HG03354 (cell line): ENCODE measurements around the gene NKIRAS1.

Experiments used
- ATAC-seq: cut with Tn5 transposase; IDR thresholded peaks from one replicate; pipeline ENCODE4 v1.9.1; 2021; ENCODE audit warnings: mild to moderate bottlenecking; ENCODE audit not compliant: unreplicated experiment, poor library complexity, severe bottlenecking

NKIRAS1 gene

DNA sequence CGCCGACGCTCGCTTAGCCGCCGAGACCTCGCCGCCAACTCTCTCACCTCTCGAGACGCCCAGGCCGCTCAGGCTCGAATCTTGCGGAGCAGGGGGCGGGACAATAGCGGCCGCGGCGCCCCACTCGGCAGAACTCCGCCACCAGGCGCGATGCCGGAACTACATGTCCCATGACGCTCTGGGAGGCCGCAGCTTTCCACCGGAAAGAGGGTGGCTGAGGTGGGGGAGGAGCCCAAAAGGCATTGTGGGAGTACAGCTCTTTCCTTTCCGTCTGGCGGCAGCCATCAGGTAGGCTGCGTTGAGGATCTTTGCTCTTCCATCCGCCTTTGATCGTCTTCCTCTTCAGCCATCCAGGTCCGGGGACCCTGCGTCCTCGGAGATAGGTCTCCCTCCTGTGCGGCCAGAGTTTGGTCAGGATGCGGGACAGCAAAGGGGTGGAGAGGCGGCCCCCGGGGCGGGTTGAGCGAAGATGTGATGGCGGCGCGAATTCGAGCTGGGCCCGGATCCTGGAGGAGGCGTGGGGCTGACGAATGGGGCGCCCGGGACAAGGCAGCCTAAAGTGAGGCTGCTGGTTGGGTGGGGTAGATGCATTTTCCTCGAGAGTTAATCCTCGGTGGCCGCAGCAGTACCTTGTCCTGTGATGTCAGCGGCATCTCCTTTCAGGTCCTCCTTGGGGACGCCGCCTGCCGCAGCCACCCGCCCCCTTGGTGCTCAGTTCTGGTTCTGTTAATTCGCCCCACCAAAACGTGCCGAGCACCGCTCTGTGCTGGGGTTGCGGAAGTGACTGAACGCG lies at the start of gene NKIRAS1, which contains the start of gene RPL15:
Gene NKIRAS1, minus strand, starts transcription at position 105 of the 793 bp plus-strand sequence. CDS start 6,086 bp downstream, outside the sequence.
Gene RPL15, plus strand, starts transcription at position 247 of the 793 bp plus-strand sequence. CDS start 728 bp downstream, outside the sequence.
- ATAC-seq = peak; percentile 94

DNA sequence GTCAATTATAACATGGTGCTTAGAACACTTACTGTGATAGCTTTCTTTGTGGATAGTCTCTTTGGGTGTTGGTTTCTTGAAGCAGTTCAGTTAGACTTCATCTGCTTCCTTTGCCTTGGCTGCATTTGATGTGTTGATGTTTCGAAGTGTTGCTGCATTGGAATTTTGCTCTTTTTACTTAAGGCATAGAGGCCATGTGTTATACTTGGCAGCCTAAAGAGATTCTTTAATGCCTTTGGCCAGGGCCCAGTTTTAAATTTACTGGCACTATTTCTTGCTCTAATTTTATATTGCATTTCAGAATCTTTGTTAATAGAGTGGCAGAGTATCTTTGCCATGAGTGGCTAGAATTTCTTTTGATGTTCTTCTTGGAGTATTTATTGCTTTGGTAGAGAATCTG lies 49.5 kb upstream of the NKIRAS1 start:
- ATAC-seq = no peak

GRCh38 chr3:23964537-23965235 lies 47.9 kb upstream of the NKIRAS1 start:
- ATAC-seq = no peak

DNA sequence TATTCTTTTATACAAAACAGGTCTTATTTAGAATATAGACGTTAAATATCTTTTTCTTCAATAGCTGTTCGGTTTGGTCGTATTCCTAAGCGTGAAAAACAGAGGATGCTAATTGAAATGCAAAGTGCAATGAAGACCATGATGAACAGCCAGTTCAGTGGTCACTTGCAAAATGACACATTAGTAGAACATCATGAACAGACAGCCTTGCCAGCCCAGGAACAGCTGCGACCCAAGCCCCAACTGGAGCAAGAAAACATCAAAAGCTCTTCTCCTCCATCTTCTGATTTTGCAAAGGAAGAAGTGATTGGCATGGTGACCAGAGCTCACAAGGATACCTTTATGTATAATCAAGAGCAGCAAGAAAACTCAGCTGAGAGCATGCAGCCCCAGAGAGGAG lies 45.1 kb upstream of the NKIRAS1 start:
- ATAC-seq = no peak

GRCh38 chr3:23961066-23961465 lies 44.3 kb upstream of the NKIRAS1 start:
- ATAC-seq = no peak

DNA sequence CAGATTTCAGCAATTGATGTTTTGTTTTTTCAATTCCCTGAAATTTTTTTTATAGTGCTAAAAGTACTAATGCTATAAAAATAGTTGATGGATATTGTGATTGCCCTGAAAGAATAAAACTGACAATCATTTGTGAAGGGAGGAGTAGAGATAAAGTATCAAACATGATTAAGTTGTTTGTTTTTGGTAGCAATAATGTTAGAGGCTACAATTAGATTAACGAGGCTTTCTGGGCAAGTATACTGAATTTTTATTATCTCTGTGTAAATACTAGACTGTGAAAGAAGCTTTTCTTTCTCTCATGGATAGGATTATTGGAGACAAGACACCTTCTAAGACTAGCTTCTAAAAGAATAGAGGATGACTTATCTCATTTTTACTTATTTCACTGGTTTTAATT lies 43.9 kb upstream of the NKIRAS1 start:
- no peak for ATAC-seq

- no peak for ATAC-seq
Observed at GRCh38 chr3:23959135-23959900, 42.5 kb upstream of the NKIRAS1 start.

DNA sequence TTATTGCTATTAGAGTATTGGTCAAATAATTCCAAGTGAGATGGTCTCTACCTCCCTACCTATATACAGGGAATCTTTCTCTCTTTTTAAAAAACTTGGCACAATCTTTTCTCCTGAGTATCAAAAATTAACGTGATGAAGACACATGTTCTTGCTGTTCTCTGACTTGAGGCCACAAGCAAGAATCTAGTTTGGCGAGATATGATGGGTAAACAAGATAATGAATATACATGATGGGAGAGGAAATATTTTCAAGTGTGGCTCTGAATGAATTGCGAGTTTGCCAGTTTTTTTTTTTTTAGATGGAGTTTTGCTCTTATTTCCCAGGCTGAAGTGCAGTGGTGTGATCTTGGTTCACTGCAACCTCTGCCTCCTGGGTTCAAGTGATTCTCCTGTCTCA lies 39.9 kb upstream of the NKIRAS1 start:
- ATAC-seq = no peak

- no peak for ATAC-seq
Observed at GRCh38 chr3:23954144-23954543, 37.4 kb upstream of the NKIRAS1 start.

GRCh38 chr3:23953523-23953922 lies 36.7 kb upstream of the NKIRAS1 start:
- no peak for ATAC-seq

GRCh38 chr3:23952646-23953045 lies 35.9 kb upstream of the NKIRAS1 start:
- peak; percentile 59 for ATAC-seq

DNA sequence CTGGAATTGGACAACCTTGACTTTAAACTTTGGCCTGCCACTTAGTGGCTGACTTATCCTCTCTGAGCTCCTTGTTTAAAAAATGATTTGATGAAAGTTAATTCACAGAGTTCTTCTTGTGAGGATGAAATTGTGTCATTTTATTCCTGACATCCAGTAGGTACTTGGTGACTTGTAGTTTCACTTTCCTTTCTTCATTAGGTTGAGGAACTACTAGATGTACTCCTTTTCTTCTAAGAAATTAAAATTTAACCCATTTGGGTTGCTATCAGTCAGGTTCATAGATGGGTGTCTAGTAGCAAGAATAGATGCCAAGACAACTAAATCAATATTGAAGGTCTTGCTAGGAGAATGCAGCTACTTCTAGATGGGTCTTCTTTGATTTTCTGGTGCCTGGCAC lies 33.5 kb upstream of the NKIRAS1 start:
- peak; percentile 40 for ATAC-seq

DNA sequence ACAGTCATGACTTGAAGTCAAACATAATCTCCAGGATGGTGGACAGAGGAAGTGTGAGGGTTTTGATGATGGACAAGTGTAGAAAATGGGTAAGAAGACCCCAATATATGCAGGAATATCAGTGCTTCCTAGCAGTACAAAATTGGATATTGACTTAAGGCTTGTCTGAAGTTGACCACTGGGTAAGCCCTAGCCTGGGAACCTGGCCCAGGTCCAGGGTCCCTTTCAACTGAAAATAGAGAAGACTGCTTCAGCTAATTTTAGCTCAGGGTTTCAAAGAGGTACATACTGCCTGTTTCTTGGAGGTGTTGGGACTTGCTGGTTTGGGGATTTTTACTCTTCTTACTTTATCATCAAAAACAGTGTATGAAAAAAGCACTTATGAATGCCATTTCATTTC lies 33.0 kb upstream of the NKIRAS1 start:
- ATAC-seq = no peak

DNA sequence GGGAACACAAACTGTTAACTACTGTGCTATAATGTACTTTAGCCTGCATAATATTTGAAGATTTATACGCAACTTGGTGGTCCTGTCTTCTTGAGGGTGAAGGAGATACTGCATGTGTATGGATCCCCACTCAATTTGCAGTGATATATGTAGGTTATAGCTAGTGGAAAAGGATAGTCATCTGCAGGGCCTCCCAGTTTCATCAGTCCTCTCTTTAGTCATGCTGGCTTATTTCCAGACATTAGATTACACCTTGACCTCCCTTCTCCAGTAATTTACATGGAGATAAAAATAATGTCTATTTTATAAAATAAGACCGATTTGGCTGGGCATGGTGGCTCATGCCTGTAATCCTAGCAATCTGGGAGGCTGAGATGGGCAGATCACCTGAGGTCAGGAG lies 32.0 kb upstream of the NKIRAS1 start:
- ATAC-seq = no peak

DNA sequence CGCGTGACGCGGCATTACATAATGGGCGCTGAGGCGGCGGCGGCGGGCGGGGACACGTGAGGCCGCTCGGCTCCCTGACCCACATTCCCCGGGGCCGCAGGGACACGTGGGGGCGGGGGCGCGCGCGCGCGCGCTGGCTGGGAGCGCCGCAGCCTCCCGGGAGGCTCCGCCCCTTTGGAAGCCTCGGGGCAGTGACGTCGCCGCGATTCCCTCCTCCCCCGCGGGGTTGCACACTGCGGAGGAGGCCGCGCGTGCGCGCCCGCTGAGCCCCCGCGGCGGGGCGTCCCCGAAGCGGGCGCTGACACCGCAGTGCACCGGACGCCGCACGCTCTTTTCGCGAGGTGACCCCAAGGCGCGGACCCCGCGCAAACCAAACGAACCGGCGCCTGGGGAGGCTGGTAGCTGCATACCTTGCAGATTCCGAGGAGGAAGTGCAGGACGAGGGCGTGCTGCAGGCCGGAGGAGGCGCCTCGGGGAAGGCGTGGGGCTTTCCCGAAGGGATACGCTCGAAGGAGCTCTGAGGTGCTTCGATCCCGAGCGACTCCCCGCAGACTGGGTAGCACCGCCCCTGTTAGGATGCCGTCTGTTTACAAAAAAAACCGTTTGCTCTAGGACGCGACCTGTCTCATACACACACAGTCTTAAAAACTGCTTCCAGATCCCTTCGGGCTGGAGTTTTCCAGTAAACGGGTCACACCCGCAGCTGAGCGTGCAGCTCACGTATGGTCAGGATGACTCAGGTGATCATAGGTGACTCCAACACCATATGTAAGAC lies 29.3 kb upstream of the NKIRAS1 start:
- ATAC-seq = peak; percentile 77

DNA sequence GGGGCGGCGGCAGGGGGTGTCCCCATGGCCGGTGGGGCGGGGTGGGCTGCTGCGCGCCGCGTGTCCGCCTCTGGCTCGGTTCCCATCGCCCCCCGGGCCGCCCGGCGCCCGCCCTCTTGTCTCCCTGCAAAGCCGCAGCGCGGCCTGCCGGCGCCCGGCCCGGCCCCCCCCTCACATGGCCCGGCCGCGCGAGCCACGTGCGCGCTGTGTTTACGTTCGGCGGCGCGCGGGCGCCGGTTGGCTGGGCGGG lies 28.8 kb upstream of the NKIRAS1 start:
- ATAC-seq = no peak

- ATAC-seq = peak; percentile 66
Observed at GRCh38 chr3:23944861-23945662, 28.3 kb upstream of the NKIRAS1 start, which contains the start of gene NR1D2. Gene NR1D2 (plus strand): TSS chr3:23945286. CDS start chr3:23945579, 293 bp downstream.

DNA sequence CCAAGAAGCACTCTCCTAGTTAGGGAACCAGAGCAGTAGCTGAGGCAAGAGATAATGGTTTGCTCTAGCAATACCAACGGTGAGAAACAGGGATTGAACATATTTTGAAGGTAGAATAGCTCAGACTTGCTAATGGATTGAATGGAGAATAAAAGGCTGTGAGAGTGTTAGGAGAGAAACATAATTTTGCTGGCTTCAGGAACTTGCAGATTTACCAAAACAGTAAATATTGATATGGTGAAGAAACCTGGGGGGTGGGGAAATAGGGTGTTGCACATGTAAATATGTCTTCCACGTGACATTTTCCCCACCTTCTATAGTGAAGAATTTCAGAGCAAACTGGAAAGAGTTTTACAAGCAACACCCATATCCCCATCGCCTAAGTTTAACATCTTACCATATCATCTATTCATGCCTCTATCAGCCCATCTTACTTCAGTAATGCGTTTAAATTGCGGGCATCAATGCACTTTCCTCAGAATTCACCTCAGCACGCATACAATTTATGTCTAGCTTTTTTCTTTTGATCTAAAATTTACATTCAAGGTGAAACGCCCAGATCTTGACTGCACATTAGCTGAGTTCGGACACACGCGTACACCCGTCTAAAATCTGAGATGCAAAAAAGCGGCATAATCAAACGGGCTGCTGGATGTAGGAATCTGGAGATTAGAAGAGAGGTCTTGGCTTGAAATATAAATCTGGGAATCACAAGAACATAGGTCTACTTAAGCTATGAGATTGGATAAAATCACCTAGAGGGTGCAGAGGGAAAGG lies 27.4 kb upstream of the NKIRAS1 start:
- no peak for ATAC-seq
